ENCODE results near the gene SNN. TPM values are rescaled to one million over a fixed set of nuclear protein-coding genes. Genes with fewer than 3 reads are reported as not detected.

Gene SNN
- total and polyA plus RNA-seq, 9 of the 15 experiments (the other 6 are each of a cell fraction or from before 2014, with no cell fraction given) = 0.07 to 2.9 (median 1.9) TPM

GRCh38 chr16:11651796-11652195, 16.5 kb upstream of the SNN start:
- in situ Hi-C loops (cut with MboI) = loop anchor here (10.0 to 25.0 kb wide), 2 partner anchors 247 to 689 kb away; no protein-coding TSS in a partner anchor

GRCh38 chr16:11655655-11656054, 12.6 kb upstream of the SNN start:
- H3K9me1 ChIP-seq (ENCODE audit: control insufficient read depth, insufficient read depth, low read length) = no peaks in the 10 kb centered on the region
- no peaks in the 10 kb centered on the region for H3K9me3 ChIP-seq (replicated peaks; ENCODE audit: control insufficient read depth, insufficient read depth, low read depth, low read length)
- no peak overlapping the region for H2AFZ ChIP-seq (ENCODE audit: low read depth, low read length)
- peaks cover 41 to 74% of the 10 kb centered on the region in 2 experiments; a peak in 4 of 5 replicates for H3K27me3 ChIP-seq (ENCODE audit: control insufficient read depth in 2 of 2, insufficient read depth in 2 of 2, low read length in 2 of 2)
- DNase-seq (ENCODE audit: extremely low read depth in 1 of 4, low spot score in 3 of 4) = no peak
- FAIRE-seq = no peak
- H3K36me3 ChIP-seq (ENCODE audit: control insufficient read depth, insufficient read depth, low read length) = no peaks in the 10 kb centered on the region
- 25% methylated on average over 7 of the region's 7 CpGs for WGBS (ENCODE audit: insufficient coverage, low coverage, missing lambda C conversion rate)
- H3K4me2 ChIP-seq (ENCODE audit: insufficient read depth, low read length) = no peak overlapping the region
- H4K20me1 ChIP-seq (replicated peaks; ENCODE audit: control insufficient read depth, insufficient read depth, low read length) = peaks cover 5% of the 10 kb centered on the region; the same call in 1 of the 2 replicates
- no peak overlapping the region for H3K9ac ChIP-seq (ENCODE audit: insufficient read depth in 1 of 2, low read depth in 2 of 2, low read length in 2 of 2)
- in situ Hi-C loops (cut with MboI) (loop anchor here (10.0 to 25.0 kb wide), 2 partner anchors 251 to 693 kb away; no protein-coding TSS in a partner anchor), intact Hi-C loops (cut with micrococcal nuclease) (loop anchor here (5.0 kb wide), 2 partner anchors 123 to 248 kb away; no protein-coding TSS in a partner anchor)
- BruUV-seq (replicated peaks) = no TSS peak
- H3K4me1 ChIP-seq (replicated peaks in 1 of 2; ENCODE audit: control insufficient read depth in 2 of 2, insufficient read depth in 2 of 2, low read length in 2 of 2) = peaks cover 0 to 4% of the 10 kb centered on the region in 2 experiments; a peak in 1 of 5 replicates
- ChIA-PET POLR2A (no interaction called here), CTCF (ENCODE audit: low intra/inter-chr PET ratio) (no interaction called here)
- H3K79me2 ChIP-seq (ENCODE audit: control insufficient read depth, insufficient read depth, low read length) = no peaks in the 10 kb centered on the region
- H3K27ac ChIP-seq (ENCODE audit: extremely low read depth, low read depth, low read length) = no peak overlapping the region
- no peak overlapping the region for H3K4me3 ChIP-seq
- no peak for ATAC-seq
- TF ChIP-seq GABPB1 (CRISPR knock-in tag; IDR thresholded peaks at IDR 0.05) = no peak
- no peak for TF ChIP-seq ELF4 (CRISPR knock-in tag; IDR thresholded peaks at IDR 0.05)
- TF ChIP-seq, protein P1, sequence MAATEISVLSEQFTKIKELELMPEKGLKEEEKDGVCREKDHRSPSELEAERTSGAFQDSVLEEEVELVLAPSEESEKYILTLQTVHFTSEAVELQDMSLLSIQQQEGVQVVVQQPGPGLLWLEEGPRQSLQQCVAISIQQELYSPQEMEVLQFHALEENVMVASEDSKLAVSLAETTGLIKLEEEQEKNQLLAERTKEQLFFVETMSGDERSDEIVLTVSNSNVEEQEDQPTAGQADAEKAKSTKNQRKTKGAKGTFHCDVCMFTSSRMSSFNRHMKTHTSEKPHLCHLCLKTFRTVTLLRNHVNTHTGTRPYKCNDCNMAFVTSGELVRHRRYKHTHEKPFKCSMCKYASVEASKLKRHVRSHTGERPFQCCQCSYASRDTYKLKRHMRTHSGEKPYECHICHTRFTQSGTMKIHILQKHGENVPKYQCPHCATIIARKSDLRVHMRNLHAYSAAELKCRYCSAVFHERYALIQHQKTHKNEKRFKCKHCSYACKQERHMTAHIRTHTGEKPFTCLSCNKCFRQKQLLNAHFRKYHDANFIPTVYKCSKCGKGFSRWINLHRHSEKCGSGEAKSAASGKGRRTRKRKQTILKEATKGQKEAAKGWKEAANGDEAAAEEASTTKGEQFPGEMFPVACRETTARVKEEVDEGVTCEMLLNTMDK (IDR thresholded peaks at IDR 0.05; ENCODE audit: borderline replicate concordance, insufficient read depth, low read depth, low read length, poor library complexity, severe bottlenecking) = no peak
- no peak for TF ChIP-seq HMG20B (CRISPR knock-in tag; IDR thresholded peaks at IDR 0.05)
- TF ChIP-seq HMGXB4 (CRISPR knock-in tag; IDR thresholded peaks at IDR 0.05) = no peak
- TF ChIP-seq ZBTB7A (IDR thresholded peaks at IDR 0.05; ENCODE audit: borderline replicate concordance, control insufficient read depth, low read depth, low read length) = no peak
- no peak for TF ChIP-seq MCM7 (IDR thresholded peaks at IDR 0.05)
- TF ChIP-seq, protein P2, sequence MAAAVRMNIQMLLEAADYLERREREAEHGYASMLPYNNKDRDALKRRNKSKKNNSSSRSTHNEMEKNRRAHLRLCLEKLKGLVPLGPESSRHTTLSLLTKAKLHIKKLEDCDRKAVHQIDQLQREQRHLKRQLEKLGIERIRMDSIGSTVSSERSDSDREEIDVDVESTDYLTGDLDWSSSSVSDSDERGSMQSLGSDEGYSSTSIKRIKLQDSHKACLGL (CRISPR knock-in tag; IDR thresholded peaks at IDR 0.05; ENCODE audit: borderline replicate concordance, poor library complexity, severe bottlenecking) = no peak
- TF ChIP-seq RFX7 (CRISPR knock-in tag; IDR thresholded peaks at IDR 0.05) = no peak

More at GRCh38 chr16:11651796-11652195, 16.5 kb upstream of the SNN start:
- Histone ChIP-seq H3K27me3 (ENCODE audit: control insufficient read depth in 2 of 2, insufficient read depth in 2 of 2, low read length in 2 of 2) (peaks cover 22 to 42% of the 10 kb centered on the region in 2 experiments; a peak in 4 of 5 replicates), H3K4me1 (replicated peaks in 1 of 2; ENCODE audit: control insufficient read depth in 2 of 2, insufficient read depth in 2 of 2, low read length in 2 of 2) (no peaks in the 10 kb centered on the region), H3K79me2 (ENCODE audit: control insufficient read depth, insufficient read depth, low read length) (no peaks in the 10 kb centered on the region), H3K9me3 (replicated peaks; ENCODE audit: control insufficient read depth, insufficient read depth, low read depth, low read length) (no peaks in the 10 kb centered on the region), H3K4me3 (no peak overlapping the region), H2AFZ (ENCODE audit: low read depth, low read length) (no peak overlapping the region), H3K4me2 (ENCODE audit: insufficient read depth, low read length) (no peak overlapping the region), H4K20me1 (replicated peaks; ENCODE audit: control insufficient read depth, insufficient read depth, low read length) (0 out of 2 replicates have a peak, but pooled peaks cover 5% of the 10 kb centered on the region), H3K9me1 (ENCODE audit: control insufficient read depth, insufficient read depth, low read length) (no peaks in the 10 kb centered on the region), H3K36me3 (ENCODE audit: control insufficient read depth, insufficient read depth, low read length) (no peaks in the 10 kb centered on the region), H3K27ac (ENCODE audit: extremely low read depth, low read depth, low read length) (no peak overlapping the region), H3K9ac (ENCODE audit: insufficient read depth in 1 of 2, low read depth in 2 of 2, low read length in 2 of 2) (no peak overlapping the region)
- TF ChIP-seq NFE2 (IDR thresholded peaks at IDR 0.05; ENCODE audit: low read depth) (0 out of 2 replicates have a peak, but pooled peaks have one; percentile 8), CEBPB (tag; IDR thresholded peaks at IDR 0.05) (no peak), FOXJ3 (CRISPR knock-in tag; IDR thresholded peaks at IDR 0.05) (no peak), SPI1 (IDR thresholded peaks at IDR 0.05; ENCODE audit: borderline replicate concordance, low read depth, low read length) (peak; percentile 50; the same call in 1 of the 2 replicates)
- ChIA-PET CTCF (ENCODE audit: low intra/inter-chr PET ratio) (no interaction called here), POLR2A (interaction anchor here (0.6 kb wide), 1 partner anchor 19 kb away, joined by 3 read pairs; no protein-coding TSS in a partner anchor)
- DNase-seq (ENCODE audit: extremely low read depth in 1 of 4, low spot score in 3 of 4) (no peak), ATAC-seq (no peak), FAIRE-seq (no peak)
- intact Hi-C loops (cut with micrococcal nuclease) = no loop called here
- BruUV-seq (replicated peaks) = no TSS peak
- WGBS (ENCODE audit: insufficient coverage, low coverage, missing lambda C conversion rate) = 9% methylated on average over 8 of the region's 8 CpGs

All from K562 (cell line).